H1 (cell line): ENCODE data around the gene TTC6. TPM values are rescaled to one million over a fixed set of nuclear protein-coding genes. Genes with fewer than 3 reads are reported as not detected.

Experiments used
- ATF2 ChIP-seq: IDR thresholded peaks from 2 replicates; pipeline ENCODE4 v1.6.1; 2012; ENCODE audit warnings: low read length, inconsistent platforms
- CHD2 ChIP-seq: IDR thresholded peaks from 2 replicates; pipeline ENCODE4 v1.6.1; 2012; ENCODE audit warnings: low read length, improper control_type of control experiment
- NANOG ChIP-seq: IDR thresholded peaks from 2 replicates; pipeline ENCODE4 v1.6.1; 2011; ENCODE audit warnings: low read length, low read depth, mild to moderate bottlenecking, inconsistent platforms; ENCODE audit not compliant: insufficient read depth, poor library complexity, severe bottlenecking
- polyA plus RNA-seq, 7 experiments: library from polyadenylated mRNA; depleted of rRNA in 3 of 7; stranded (reverse) in 5 of 7; unstranded in 2 of 7; fragments of >200 nt in 5 of 7; fragments of 200-250 nt in 2 of 7; gene quantifications; 1 replicate in 5 of 7; 2 replicates in 1 of 7; 4 replicates in 1 of 7; pipeline versions ENCODE4 v1.2.1 to v1.2.3, GENCODE V29; 2011 to 2013; ENCODE audit warnings: missing spikeins in 2 of 7, mixed read lengths in 2 of 7
- total RNA-seq: library from RNA; stranded (reverse); fragmentation: NEBNext Ultra II Directional; extraction: Animal tissue kit (Norgen Biotek cat#: 25700); gene quantifications from 2 replicates; pipeline ENCODE4 v1.2.1, GENCODE V29; 2021

The TTC6 gene
- total and polyA plus RNA-seq, 2 of the 8 experiments (the other 6 are each of a cell fraction or from before 2014, with no cell fraction given): 0.02 TPM; not detected in 1

DNA sequence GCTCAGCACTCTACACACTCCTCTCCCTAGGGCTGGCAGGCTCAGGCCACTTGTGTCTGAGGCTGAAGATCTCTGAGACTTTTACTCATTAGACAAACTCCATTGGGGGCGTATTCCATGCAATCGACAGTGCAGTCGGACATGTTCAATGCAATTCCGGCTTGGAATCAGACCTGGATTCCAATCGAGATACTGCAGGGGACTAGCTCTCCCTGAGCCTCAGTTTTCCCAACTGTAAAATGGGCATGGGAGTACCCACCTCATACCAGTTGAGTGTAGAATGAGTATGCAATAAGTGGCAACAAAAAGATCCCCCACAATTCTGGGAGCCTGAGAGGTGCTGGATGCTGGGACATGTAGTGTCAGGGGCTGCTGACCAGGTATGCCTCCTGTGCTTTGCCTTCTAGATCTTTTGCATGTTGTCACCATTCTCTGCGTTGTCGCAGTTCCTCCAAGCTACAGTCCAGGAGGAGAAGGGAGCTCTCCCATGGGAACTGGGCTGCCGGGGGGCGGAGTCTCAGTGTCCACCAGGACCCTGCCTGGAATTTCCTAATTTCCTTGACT lies 8.3 kb downstream of the TTC6 start (continued):
- no peak for TF ChIP-seq NANOG
- TF ChIP-seq CHD2: no peak
- no peak for TF ChIP-seq ATF2
